Liver (tissue), 9 donors: ENCODE data around the gene STPG4. TPM values are rescaled to one million over a fixed set of nuclear protein-coding genes. Genes with fewer than 3 reads are reported as not detected.

ENCODE experiments used
- DNase-seq: peaks from one replicate; pipeline ENCODE4 v3.0.0-alpha.2; 2017; ENCODE audit warnings: low spot score
- H3K27ac ChIP-seq, 2 donors: one replicate each; pipeline ENCODE4 v1.7.0; 2013; ENCODE audit warnings: inconsistent platforms in 2 of 2, low read length in 2 of 2, control low read depth in 1 of 2, low read depth in 1 of 2, mild to moderate bottlenecking in 1 of 2
- H3K27me3 ChIP-seq, 4 donors: one replicate each; pipeline versions ENCODE4 v1.6.1 to v1.7.0; 2013; ENCODE audit warnings: low read length in 3 of 4, inconsistent platforms in 1 of 4, mild to moderate bottlenecking in 1 of 4, moderate library complexity in 1 of 4; ENCODE audit not compliant: control insufficient read depth in 4 of 4, insufficient read depth in 4 of 4
- H3K36me3 ChIP-seq, 4 donors: one replicate each; pipeline versions ENCODE4 v1.6.1 to v1.7.0; 2013; ENCODE audit warnings: low read length in 3 of 4, mild to moderate bottlenecking in 3 of 4, low read depth in 1 of 4, moderate library complexity in 1 of 4; ENCODE audit not compliant: control insufficient read depth in 4 of 4, insufficient read depth in 3 of 4
- H3K4me1 ChIP-seq, 4 donors: one replicate each; pipeline versions ENCODE4 v1.6.1 to v1.7.0; 2013; ENCODE audit warnings: low read length in 3 of 4, mild to moderate bottlenecking in 3 of 4, moderate library complexity in 1 of 4; ENCODE audit not compliant: control insufficient read depth in 4 of 4, insufficient read depth in 4 of 4
- H3K4me3 ChIP-seq, 3 donors: one replicate each; pipeline versions ENCODE4 v1.6.1 to v1.7.0; 2013; ENCODE audit warnings: low read length in 3 of 3, control low read depth in 1 of 3, low read depth in 1 of 3, mild to moderate bottlenecking in 1 of 3
- H3K9ac ChIP-seq, 2 donors: one replicate each; pipeline ENCODE4 v1.7.0; 2013; ENCODE audit warnings: low read length in 2 of 2, mild to moderate bottlenecking in 2 of 2, moderate library complexity in 2 of 2, control low read depth in 1 of 2, low read depth in 1 of 2
- H3K9me3 ChIP-seq, 4 donors: one replicate each; pipeline versions ENCODE4 v1.6.1 to v1.7.0; 2013; ENCODE audit warnings: low read length in 3 of 4; ENCODE audit not compliant: control insufficient read depth in 4 of 4
- ATF3 ChIP-seq: IDR thresholded peaks from 2 replicates; pipeline ENCODE4 v1.6.1; 2016; ENCODE audit warnings: antibody characterized with exemption
- CTCF ChIP-seq: fragments of 150-350 bp; IDR thresholded peaks from 2 replicates; pipeline ENCODE4 v1.5.1; 2017; ENCODE audit warnings: improper control_type of control experiment, low read depth, low read length; ENCODE audit not compliant: missing input control
- EGR1 ChIP-seq, 2 donors: IDR thresholded peaks; 2 replicates each; pipeline ENCODE4 v1.6.1; 2016 to 2018; ENCODE audit warnings: antibody characterized with exemption in 2 of 2, low read depth in 2 of 2
- FOXA1 ChIP-seq: IDR thresholded peaks from 2 replicates; pipeline ENCODE4 v1.6.1; 2016; ENCODE audit warnings: antibody characterized with exemption
- FOXA2 ChIP-seq: IDR thresholded peaks from 2 replicates; pipeline ENCODE4 v1.6.1; 2016; ENCODE audit warnings: antibody characterized with exemption
- GABPA ChIP-seq, 2 donors: IDR thresholded peaks in 1 of 2; conservative IDR thresholded peaks in 1 of 2; 2 replicates each; pipeline ENCODE4 v1.6.1; 2016; ENCODE audit warnings: antibody characterized with exemption in 2 of 2, mild to moderate bottlenecking in 1 of 2, moderate library complexity in 1 of 2
- HNF4A ChIP-seq, 2 donors: conservative IDR thresholded peaks; 2 replicates each; pipeline ENCODE4 v1.6.1; 2016; ENCODE audit warnings: antibody characterized with exemption in 2 of 2, mild to moderate bottlenecking in 2 of 2
- HNF4G ChIP-seq: IDR thresholded peaks from 2 replicates; pipeline ENCODE4 v1.6.1; 2016; ENCODE audit warnings: antibody characterized with exemption
- JUND ChIP-seq, 2 donors: IDR thresholded peaks; 2 replicates each; pipeline ENCODE4 v1.6.1; 2016; ENCODE audit warnings: antibody characterized with exemption in 2 of 2
- MAX ChIP-seq: IDR thresholded peaks from 2 replicates; pipeline ENCODE4 v1.6.1; 2016; ENCODE audit warnings: antibody characterized with exemption
- NR2F2 ChIP-seq: IDR thresholded peaks from 2 replicates; pipeline ENCODE4 v1.6.1; 2016; ENCODE audit warnings: antibody characterized with exemption
- RAD21 ChIP-seq, 2 donors: IDR thresholded peaks; 2 replicates each; pipeline ENCODE4 v1.6.1; 2016; ENCODE audit warnings: antibody characterized with exemption in 2 of 2, mild to moderate bottlenecking in 2 of 2
- REST ChIP-seq: IDR thresholded peaks from 2 replicates; pipeline ENCODE4 v1.6.1; 2016; ENCODE audit warnings: antibody characterized with exemption, mild to moderate bottlenecking
- RXRA ChIP-seq, 2 donors: IDR thresholded peaks; 2 replicates each; pipeline ENCODE4 v1.6.1; 2017 to 2018; ENCODE audit warnings: antibody characterized with exemption in 2 of 2, mild to moderate bottlenecking in 1 of 2
- SP1 ChIP-seq: IDR thresholded peaks from 2 replicates; pipeline ENCODE4 v1.6.1; 2018; ENCODE audit warnings: antibody characterized with exemption, mild to moderate bottlenecking
- TAF1 ChIP-seq: conservative IDR thresholded peaks from 2 replicates; pipeline ENCODE4 v1.6.1; 2016; ENCODE audit warnings: antibody characterized with exemption, mild to moderate bottlenecking
- YY1 ChIP-seq: IDR thresholded peaks from 2 replicates; pipeline ENCODE4 v1.6.1; 2016; ENCODE audit warnings: antibody characterized with exemption, mild to moderate bottlenecking
- ZBTB33 ChIP-seq: IDR thresholded peaks from 2 replicates; pipeline ENCODE4 v1.6.1; 2016; ENCODE audit warnings: antibody characterized with exemption
- WGBS: extraction: QIAGEN DNeasy Blood & Tissue Kit; methylation state at CpG from one replicate; pipeline ENCODE4 v1.1.7; 2013; 5-methylcytosine and 5-hydroxymethylcytosine counted together
- polyA plus RNA-seq, 2 donors: library from polyadenylated mRNA; stranded (reverse) in 1 of 2; unstranded in 1 of 2; fragments of 200-250 nt in 1 of 2; fragments of >200 nt in 1 of 2; fragmentation: Nextera tagmentation in 1 of 2; extraction: Ambion mirVana in 1 of 2; gene quantifications; one replicate each; pipeline versions ENCODE4 v1.2.1 to v1.2.3, GENCODE V29; 2013 to 2015
- total RNA-seq, 2 donors: library from RNA; depleted of rRNA; stranded (reverse); fragments of >200 nt; gene quantifications; one replicate each; pipeline ENCODE4 v1.2.3, GENCODE V29; 2014
- donor health status: healthy.
- donor health status: healthy.
- donor health status: healthy.
- donor health status: healthy.
- donor health status: healthy.

Gene STPG4
- total and polyA plus RNA-seq, 4 donors, result 0.25 TPM; not detected in 3

- peak overlapping the region; percentile 11 to 46 for H3K27ac ChIP-seq
- WGBS, result 98% methylated on average over 3 of the region's 3 CpGs
- no peaks in the 10 kb centered on the region for H3K27me3 ChIP-seq
- no peak for DNase-seq
- no peak overlapping the region for H3K9ac ChIP-seq
- H3K4me1 ChIP-seq, result peaks cover 5 to 21% (median 16%) of the 10 kb centered on the region in 4 donors
- no peaks in the 10 kb centered on the region for H3K9me3 ChIP-seq
- H3K4me3 ChIP-seq, result no peak overlapping the region
- H3K36me3 ChIP-seq, result peaks cover 2 to 26% (median 14%) of the 10 kb centered on the region in 4 donors
- TF ChIP-seq RAD21 (IDR thresholded peaks at IDR 0.05) (no peak), MAX (no peak), NR2F2 (no peak), HNF4G (no peak)
Observed at GRCh38 chr2:47159627-47160026, 4.5 kb upstream of the STPG4 start.

- TF ChIP-seq FOXA1 (no peak), ATF3 (no peak), SP1 (no peak), YY1 (no peak), TAF1 (no peak), HNF4A (conservative IDR thresholded peaks at IDR 0.05) (no peak), JUND (IDR thresholded peaks at IDR 0.05) (no peak), EGR1 (IDR thresholded peaks at IDR 0.05; ENCODE audit: low read depth in 2 of 2) (no peak), MAX (no peak), FOXA2 (no peak)
- DNase-seq, result no peak
- no peak overlapping the region for H3K27ac ChIP-seq
- no peak overlapping the region for H3K4me3 ChIP-seq
- no peaks in the 10 kb centered on the region for H3K27me3 ChIP-seq
- H3K4me1 ChIP-seq, result peaks cover 3 to 21% (median 16%) of the 10 kb centered on the region in 4 donors
- 93% methylated on average over 2 of the region's 2 CpGs for WGBS
- peaks cover 2 to 26% (median 13%) of the 10 kb centered on the region in 4 donors for H3K36me3 ChIP-seq
- no peak overlapping the region for H3K9ac ChIP-seq
- H3K9me3 ChIP-seq, result no peaks in the 10 kb centered on the region
Observed at GRCh38 chr2:47158576-47158975, 3.5 kb upstream of the STPG4 start.

GRCh38 chr2:47152803-47153202, 2.3 kb downstream of the STPG4 start:
- Histone ChIP-seq H3K27ac (no peak overlapping the region), H3K36me3 (peaks cover 0 to 14% (median 6%) of the 10 kb centered on the region in 4 donors), H3K4me1 (no peaks in the 10 kb centered on the region), H3K9ac (no peak overlapping the region), H3K9me3 (no peaks in the 10 kb centered on the region), H3K27me3 (no peaks in the 10 kb centered on the region), H3K4me3 (no peak overlapping the region)
- TF ChIP-seq NR2F2, result no peak
- TF ChIP-seq EGR1 (IDR thresholded peaks at IDR 0.05; ENCODE audit: low read depth in 2 of 2), result no peak
- TF ChIP-seq YY1, result no peak
- no peak for TF ChIP-seq SP1
- no peak for TF ChIP-seq ATF3
- no peak for TF ChIP-seq CTCF
- no peak for TF ChIP-seq FOXA1
- no peak for TF ChIP-seq HNF4G
- no peak for TF ChIP-seq TAF1
- no peak for TF ChIP-seq RXRA (IDR thresholded peaks at IDR 0.05)
- TF ChIP-seq GABPA (IDR thresholded peaks at IDR 0.05 in 1 of 2, conservative IDR thresholded peaks at IDR 0.05 in 1 of 2), result no peak
- no peak for TF ChIP-seq MAX
- no peak for TF ChIP-seq HNF4A (conservative IDR thresholded peaks at IDR 0.05)
- no peak for TF ChIP-seq RAD21 (IDR thresholded peaks at IDR 0.05)
- TF ChIP-seq FOXA2, result no peak
- TF ChIP-seq ZBTB33, result no peak
- TF ChIP-seq JUND (IDR thresholded peaks at IDR 0.05), result no peak
- no peak for TF ChIP-seq REST
- no peak for DNase-seq
